HepG2 (cell line): ENCODE measurements around the gene NOX4.

Experiments
- GATAD2A ChIP-seq: IDR thresholded peaks from 2 replicates; pipeline ENCODE4 v1.6.1; 2016
- KAT7 ChIP-seq: IDR thresholded peaks from 2 replicates; pipeline ENCODE4 v1.6.1; 2018; ENCODE audit warnings: borderline replicate concordance, missing compliant biosample characterization
- MEIS1 ChIP-seq: sonication (generic); formaldehyde crosslinking; IDR thresholded peaks from 2 replicates; pipeline ENCODE4 v1.9.0; 2021; ENCODE audit warnings: mild to moderate bottlenecking, missing genetic modification reagents, moderate library complexity, borderline replicate concordance
- NR2F6 ChIP-seq, 2 experiments: IDR thresholded peaks; 2 replicates each; pipeline ENCODE4 v1.6.1; 2016; ENCODE audit warnings: antibody characterized with exemption in 1 of 2, mild to moderate bottlenecking in 1 of 2
- TF ChIP-seq, protein P1 (sequence below): sonication (generic); formaldehyde crosslinking; IDR thresholded peaks from 2 replicates; pipeline ENCODE4 v1.5.0; 2020; ENCODE audit warnings: mild to moderate bottlenecking, missing genetic modification reagents, moderate library complexity
- TF ChIP-seq, protein P2 (sequence below), 2 experiments: IDR thresholded peaks; 2 replicates each; pipeline ENCODE4 v1.6.1; 2011 to 2012; ENCODE audit warnings: low read length in 2 of 2, borderline replicate concordance in 1 of 2, low read depth in 1 of 2, mild to moderate bottlenecking in 1 of 2, moderate library complexity in 1 of 2
- TF ChIP-seq, protein P3 (sequence below): sonication (generic); formaldehyde crosslinking; IDR thresholded peaks from 2 replicates; pipeline ENCODE4 v1.4.0; 2020; ENCODE audit warnings: missing genetic modification reagents

DNA sequence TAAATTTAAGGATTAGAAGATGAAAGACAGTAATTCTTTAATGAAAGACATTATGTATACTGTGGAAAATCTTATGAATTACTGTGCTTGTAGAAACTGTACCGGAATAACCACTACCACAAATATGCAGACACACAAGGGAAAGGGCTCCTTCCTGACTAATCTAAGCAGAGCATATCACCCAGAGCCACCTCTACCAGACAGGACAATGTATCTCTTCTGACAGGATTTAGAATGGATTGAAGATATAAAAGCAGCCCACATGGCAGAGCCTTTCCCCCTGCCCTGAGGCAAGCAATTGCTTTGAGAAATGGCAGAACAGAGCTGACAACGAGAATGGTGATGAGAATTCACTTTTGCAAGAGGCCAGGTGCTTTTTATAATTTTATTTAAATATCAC is 144.1 kb downstream of the NOX4 start:
- TF ChIP-seq MEIS1 (no peak), NR2F6 (IDR thresholded peaks at IDR 0.05) (no peak), NR2F6 (CRISPR knock-in tag; IDR thresholded peaks at IDR 0.05) (no peak), GATAD2A (CRISPR knock-in tag) (no peak), KAT7 (CRISPR knock-in tag) (no peak)
- TF ChIP-seq, protein P1, sequence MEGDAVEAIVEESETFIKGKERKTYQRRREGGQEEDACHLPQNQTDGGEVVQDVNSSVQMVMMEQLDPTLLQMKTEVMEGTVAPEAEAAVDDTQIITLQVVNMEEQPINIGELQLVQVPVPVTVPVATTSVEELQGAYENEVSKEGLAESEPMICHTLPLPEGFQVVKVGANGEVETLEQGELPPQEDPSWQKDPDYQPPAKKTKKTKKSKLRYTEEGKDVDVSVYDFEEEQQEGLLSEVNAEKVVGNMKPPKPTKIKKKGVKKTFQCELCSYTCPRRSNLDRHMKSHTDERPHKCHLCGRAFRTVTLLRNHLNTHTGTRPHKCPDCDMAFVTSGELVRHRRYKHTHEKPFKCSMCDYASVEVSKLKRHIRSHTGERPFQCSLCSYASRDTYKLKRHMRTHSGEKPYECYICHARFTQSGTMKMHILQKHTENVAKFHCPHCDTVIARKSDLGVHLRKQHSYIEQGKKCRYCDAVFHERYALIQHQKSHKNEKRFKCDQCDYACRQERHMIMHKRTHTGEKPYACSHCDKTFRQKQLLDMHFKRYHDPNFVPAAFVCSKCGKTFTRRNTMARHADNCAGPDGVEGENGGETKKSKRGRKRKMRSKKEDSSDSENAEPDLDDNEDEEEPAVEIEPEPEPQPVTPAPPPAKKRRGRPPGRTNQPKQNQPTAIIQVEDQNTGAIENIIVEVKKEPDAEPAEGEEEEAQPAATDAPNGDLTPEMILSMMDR (CRISPR knock-in tag) = no peak
- TF ChIP-seq, protein P2, sequence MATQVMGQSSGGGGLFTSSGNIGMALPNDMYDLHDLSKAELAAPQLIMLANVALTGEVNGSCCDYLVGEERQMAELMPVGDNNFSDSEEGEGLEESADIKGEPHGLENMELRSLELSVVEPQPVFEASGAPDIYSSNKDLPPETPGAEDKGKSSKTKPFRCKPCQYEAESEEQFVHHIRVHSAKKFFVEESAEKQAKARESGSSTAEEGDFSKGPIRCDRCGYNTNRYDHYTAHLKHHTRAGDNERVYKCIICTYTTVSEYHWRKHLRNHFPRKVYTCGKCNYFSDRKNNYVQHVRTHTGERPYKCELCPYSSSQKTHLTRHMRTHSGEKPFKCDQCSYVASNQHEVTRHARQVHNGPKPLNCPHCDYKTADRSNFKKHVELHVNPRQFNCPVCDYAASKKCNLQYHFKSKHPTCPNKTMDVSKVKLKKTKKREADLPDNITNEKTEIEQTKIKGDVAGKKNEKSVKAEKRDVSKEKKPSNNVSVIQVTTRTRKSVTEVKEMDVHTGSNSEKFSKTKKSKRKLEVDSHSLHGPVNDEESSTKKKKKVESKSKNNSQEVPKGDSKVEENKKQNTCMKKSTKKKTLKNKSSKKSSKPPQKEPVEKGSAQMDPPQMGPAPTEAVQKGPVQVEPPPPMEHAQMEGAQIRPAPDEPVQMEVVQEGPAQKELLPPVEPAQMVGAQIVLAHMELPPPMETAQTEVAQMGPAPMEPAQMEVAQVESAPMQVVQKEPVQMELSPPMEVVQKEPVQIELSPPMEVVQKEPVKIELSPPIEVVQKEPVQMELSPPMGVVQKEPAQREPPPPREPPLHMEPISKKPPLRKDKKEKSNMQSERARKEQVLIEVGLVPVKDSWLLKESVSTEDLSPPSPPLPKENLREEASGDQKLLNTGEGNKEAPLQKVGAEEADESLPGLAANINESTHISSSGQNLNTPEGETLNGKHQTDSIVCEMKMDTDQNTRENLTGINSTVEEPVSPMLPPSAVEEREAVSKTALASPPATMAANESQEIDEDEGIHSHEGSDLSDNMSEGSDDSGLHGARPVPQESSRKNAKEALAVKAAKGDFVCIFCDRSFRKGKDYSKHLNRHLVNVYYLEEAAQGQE (IDR thresholded peaks at IDR 0.05; ENCODE audit: borderline replicate concordance in 1 of 2, low read depth in 1 of 2, low read length in 2 of 2) = no peak
- TF ChIP-seq, protein P3, sequence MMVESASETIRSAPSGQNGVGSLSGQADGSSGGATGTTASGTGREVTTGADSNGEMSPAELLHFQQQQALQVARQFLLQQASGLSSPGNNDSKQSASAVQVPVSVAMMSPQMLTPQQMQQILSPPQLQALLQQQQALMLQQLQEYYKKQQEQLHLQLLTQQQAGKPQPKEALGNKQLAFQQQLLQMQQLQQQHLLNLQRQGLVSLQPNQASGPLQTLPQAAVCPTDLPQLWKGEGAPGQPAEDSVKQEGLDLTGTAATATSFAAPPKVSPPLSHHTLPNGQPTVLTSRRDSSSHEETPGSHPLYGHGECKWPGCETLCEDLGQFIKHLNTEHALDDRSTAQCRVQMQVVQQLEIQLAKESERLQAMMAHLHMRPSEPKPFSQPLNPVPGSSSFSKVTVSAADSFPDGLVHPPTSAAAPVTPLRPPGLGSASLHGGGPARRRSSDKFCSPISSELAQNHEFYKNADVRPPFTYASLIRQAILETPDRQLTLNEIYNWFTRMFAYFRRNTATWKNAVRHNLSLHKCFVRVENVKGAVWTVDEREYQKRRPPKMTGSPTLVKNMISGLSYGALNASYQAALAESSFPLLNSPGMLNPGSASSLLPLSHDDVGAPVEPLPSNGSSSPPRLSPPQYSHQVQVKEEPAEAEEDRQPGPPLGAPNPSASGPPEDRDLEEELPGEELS = no peak
